IMR-90 (cell line): Measurements from ENCODE around the gene CHRNA3. TPM values are rescaled to one million over a fixed set of nuclear protein-coding genes. Genes with fewer than 3 reads are reported as not detected.

ENCODE experiments used
- ATAC-seq: fragments of 200-7000 bp; cut with Tn5 transposase; 2 replicates; pipeline ENCODE4 v1.9.1; 2020; ENCODE audit warnings: low read depth, mild to moderate bottlenecking, moderate library complexity
- BruUV-seq: library from RNA; stranded (reverse); fragments of 400-500 nt; replicated peaks from 2 replicates; lab custom pipeline; 2021; lab: Mats Ljungman, UMichigan
- CTCF ChIA-PET: fragments of 300-600 bp; formaldehyde crosslinking; extraction: SDS; loops from one replicate; lab custom pipeline; 2021; ENCODE audit warnings: antibody characterized with exemption; lab: Yijun Ruan, JAX
- POLR2A ChIA-PET: fragments of 300-600 bp; sonication (Branson Sonifier 250); formaldehyde crosslinking; loops from one replicate; lab custom pipeline; 2022; ENCODE audit warnings: antibody characterized with exemption; ENCODE audit not compliant: unreplicated experiment; lab: Charles Lee
- DNase-seq: peaks from one replicate; pipeline ENCODE4 v3.0.0; 2013
- H2AFZ ChIP-seq: replicated peaks from 2 replicates; pipeline ENCODE3; 2013; ENCODE audit warnings: low read length, mild to moderate bottlenecking; ENCODE audit not compliant: poor library complexity
- H2AK5ac ChIP-seq: 2 replicates; pipeline ENCODE4 v1.6.1; 2013; ENCODE audit warnings: low read depth, low read length, inconsistent platforms
- H2AK9ac ChIP-seq: replicated peaks from 2 replicates; pipeline ENCODE3; 2013; ENCODE audit warnings: mild to moderate bottlenecking, low read depth, low read length, moderate library complexity; ENCODE audit not compliant: poor library complexity
- H2BK120ac ChIP-seq: 2 replicates; pipeline ENCODE4 v1.6.1; 2013; ENCODE audit warnings: low read depth, low read length, inconsistent platforms
- H2BK15ac ChIP-seq: 3 replicates; pipeline ENCODE4 v1.6.1; 2013; ENCODE audit warnings: low read depth, low read length, inconsistent platforms
- H2BK20ac ChIP-seq: 2 replicates; pipeline ENCODE4 v1.6.1; 2013; ENCODE audit warnings: low read depth, mild to moderate bottlenecking, inconsistent platforms, low read length, moderate library complexity
- H2BK5ac ChIP-seq: 2 replicates; pipeline ENCODE4 v1.6.1; 2013; ENCODE audit warnings: mild to moderate bottlenecking, low read depth, low read length, inconsistent platforms; ENCODE audit not compliant: poor library complexity, severe bottlenecking
- H3K14ac ChIP-seq: replicated peaks from 2 replicates; pipeline ENCODE4 v1.6.1; 2013; ENCODE audit warnings: low read depth, low read length, inconsistent platforms
- H3K18ac ChIP-seq: 2 replicates; pipeline ENCODE4 v1.6.1; 2013; ENCODE audit warnings: low read depth, low read length, control low read depth
- H3K23ac ChIP-seq: 2 replicates; pipeline ENCODE4 v1.6.1; 2013; ENCODE audit warnings: low read depth, low read length, inconsistent platforms
- H3K27ac ChIP-seq: 2 replicates; pipeline ENCODE4 v1.5.1; 2013; ENCODE audit warnings: mild to moderate bottlenecking, control low read depth, low read length; ENCODE audit not compliant: insufficient read depth
- H3K27me3 ChIP-seq: 2 replicates; pipeline ENCODE4 v1.6.1; 2013; ENCODE audit warnings: low read length; ENCODE audit not compliant: control insufficient read depth, insufficient read depth
- H3K36me3 ChIP-seq: 2 replicates; pipeline ENCODE4 v1.6.1; 2013; ENCODE audit warnings: low read length, mixed read lengths; ENCODE audit not compliant: control insufficient read depth, insufficient read depth
- H3K4ac ChIP-seq: 2 replicates; pipeline ENCODE4 v1.6.1; 2013; ENCODE audit warnings: low read depth, low read length, inconsistent platforms
- H3K4me1 ChIP-seq: 2 replicates; pipeline ENCODE4 v1.6.1; 2013; ENCODE audit warnings: low read length, mixed read lengths; ENCODE audit not compliant: control insufficient read depth, insufficient read depth
- H3K4me2 ChIP-seq: 2 replicates; pipeline ENCODE4 v1.6.1; 2013; ENCODE audit warnings: low read depth, mild to moderate bottlenecking, control low read depth, low read length, moderate library complexity
- H3K4me3 ChIP-seq: 2 replicates; pipeline ENCODE4 v1.5.1; 2013; ENCODE audit warnings: low read depth, mild to moderate bottlenecking, control low read depth, low read length, moderate library complexity; ENCODE audit not compliant: insufficient read depth
- H3K56ac ChIP-seq: 2 replicates; pipeline ENCODE4 v1.6.1; 2013; ENCODE audit warnings: low read length, inconsistent platforms; ENCODE audit not compliant: insufficient read depth; ENCODE audit errors: extremely low read depth
- H3K79me1 ChIP-seq, 2 experiments: 2 replicates each; pipeline ENCODE4 v1.6.1; 2013; ENCODE audit warnings: low read length in 2 of 2, inconsistent platforms in 1 of 2, low read depth in 1 of 2
- H3K9ac ChIP-seq: 2 replicates; pipeline ENCODE4 v1.6.1; 2013; ENCODE audit warnings: low read depth, low read length, control low read depth
- H3K9me1 ChIP-seq: 2 replicates; pipeline ENCODE4 v1.6.1; 2013; ENCODE audit warnings: low read length, inconsistent platforms; ENCODE audit not compliant: insufficient read depth
- H3K9me3 ChIP-seq: 2 replicates; pipeline ENCODE4 v1.6.1; 2013; ENCODE audit warnings: low read length; ENCODE audit not compliant: control insufficient read depth, insufficient read depth
- H4K20me1 ChIP-seq: 2 replicates; pipeline ENCODE4 v1.6.1; 2013; ENCODE audit warnings: low read length, inconsistent platforms; ENCODE audit not compliant: insufficient read depth
- H4K5ac ChIP-seq: 2 replicates; pipeline ENCODE4 v1.6.1; 2013; ENCODE audit warnings: mild to moderate bottlenecking, low read depth, low read length, control low read depth
- H4K8ac ChIP-seq, 2 experiments: 2 replicates each; pipeline ENCODE4 v1.6.1; 2013; ENCODE audit warnings: low read depth in 2 of 2, low read length in 2 of 2, control low read depth in 1 of 2, inconsistent platforms in 1 of 2
- H4K91ac ChIP-seq: 2 replicates; pipeline ENCODE4 v1.6.1; 2013; ENCODE audit warnings: low read depth, low read length, inconsistent platforms; ENCODE audit not compliant: insufficient read depth
- BHLHE40 ChIP-seq: fragments of 150-350 bp; IDR thresholded peaks from 2 replicates; pipeline ENCODE4 v1.6.1; 2016; ENCODE audit warnings: mild to moderate bottlenecking, low read depth, low read length
- CEBPB ChIP-seq: IDR thresholded peaks from 2 replicates; pipeline ENCODE4 v1.6.1; 2012; ENCODE audit warnings: low read depth, low read length, improper control_type of control experiment
- CHD1 ChIP-seq: IDR thresholded peaks from 2 replicates; pipeline ENCODE4 v1.6.1; 2012; ENCODE audit warnings: low read depth, low read length, improper control_type of control experiment
- CTCF ChIP-seq: conservative IDR thresholded peaks from 2 replicates; pipeline ENCODE4 v1.5.1; 2012; ENCODE audit warnings: mild to moderate bottlenecking, low read depth, low read length, improper control_type of control experiment
- ELK1 ChIP-seq: fragments of 150-350 bp; IDR thresholded peaks from 2 replicates; pipeline ENCODE4 v1.6.1; 2016; ENCODE audit warnings: low read depth, mild to moderate bottlenecking, low read length, moderate library complexity, borderline replicate concordance
- FOS ChIP-seq: fragments of 150-350 bp; IDR thresholded peaks from 2 replicates; pipeline ENCODE4 v1.6.1; 2016; ENCODE audit warnings: low read depth, low read length
- MAFK ChIP-seq: IDR thresholded peaks from 2 replicates; pipeline ENCODE4 v1.6.1; 2012; ENCODE audit warnings: low read depth, low read length, improper control_type of control experiment
- MAZ ChIP-seq: IDR thresholded peaks from 2 replicates; pipeline ENCODE4 v1.6.1; 2012; ENCODE audit warnings: low read depth, mild to moderate bottlenecking, low read length, improper control_type of control experiment, moderate library complexity, borderline replicate concordance
- MXI1 ChIP-seq: IDR thresholded peaks from 2 replicates; pipeline ENCODE4 v1.6.1; 2012; ENCODE audit warnings: low read depth, mild to moderate bottlenecking, low read length, moderate library complexity, borderline replicate concordance
- NFE2L2 ChIP-seq: fragments of 150-350 bp; IDR thresholded peaks from 2 replicates; pipeline ENCODE4 v1.6.1; 2016; ENCODE audit warnings: low read depth, mild to moderate bottlenecking, low read length
- POLR2A ChIP-seq: IDR thresholded peaks from 2 replicates; pipeline ENCODE4 v1.6.1; 2012; ENCODE audit warnings: mild to moderate bottlenecking, low read depth, low read length
- RAD21 ChIP-seq: IDR thresholded peaks from 2 replicates; pipeline ENCODE4 v1.6.1; 2012; ENCODE audit warnings: low read length, improper control_type of control experiment
- RCOR1 ChIP-seq: IDR thresholded peaks from 2 replicates; pipeline ENCODE4 v1.6.1; 2012; ENCODE audit warnings: mild to moderate bottlenecking, low read length, improper control_type of control experiment; ENCODE audit not compliant: insufficient replicate concordance
- RFX5 ChIP-seq: IDR thresholded peaks from 2 replicates; pipeline ENCODE4 v1.8.0; 2012; ENCODE audit warnings: low read depth, mild to moderate bottlenecking, low read length, moderate library complexity
- SMC3 ChIP-seq: fragments of 150-350 bp; IDR thresholded peaks from 2 replicates; pipeline ENCODE4 v1.6.1; 2016; ENCODE audit warnings: low read depth, mild to moderate bottlenecking, antibody characterized with exemption, low read length, moderate library complexity
- USF2 ChIP-seq: fragments of 150-350 bp; IDR thresholded peaks from 2 replicates; pipeline ENCODE4 v1.6.1; 2017; ENCODE audit warnings: mild to moderate bottlenecking, antibody characterized with exemption, low read length, low read depth
- WGBS, 2 experiments: methylation state at CpG; one replicate each; pipeline versions ENCODE4 v1.1.5 to v1.1.7; 2013; ENCODE audit warnings: missing lambda C conversion rate in 2 of 2; ENCODE audit not compliant: insufficient read length in 1 of 2; ENCODE audit errors: extremely low coverage in 2 of 2; 5-methylcytosine and 5-hydroxymethylcytosine counted together
- dilution Hi-C: fragments of 300-500 bp; cut with HindIII; formaldehyde crosslinking; loops from one replicate; pipeline ENCODE4 v1.14.3; 2018; ENCODE audit warnings: low sequenced_read_pairs; ENCODE audit not compliant: unreplicated experiment
- in situ Hi-C: fragments of 300-500 bp; cut with MboI; formaldehyde crosslinking; loops from 3 replicates; pipeline ENCODE4 v1.14.3; 2019; ENCODE audit warnings: low sequenced_read_pairs, inconsistent platforms, mixed read lengths
- intact Hi-C: fragments of 100-400 bp; cut with micrococcal nuclease; formaldehyde crosslinking; loops from 2 replicates; pipeline ENCODE4 v1.10.0; 2022
- polyA plus RNA-seq, 3 experiments: library from polyadenylated mRNA; depleted of rRNA; stranded (reverse); fragments of >200 nt; gene quantifications; 2 replicates each; pipeline ENCODE4 v1.2.3, GENCODE V29; 2012; ENCODE audit warnings: low replicate concordance in 1 of 3
- total RNA-seq: library from RNA; depleted of rRNA; stranded (reverse); fragments of >200 nt; gene quantifications from 2 replicates; pipeline ENCODE4 v1.2.3, GENCODE V29; 2012

CHRNA3 gene
- total and polyA plus RNA-seq, 2 of the 4 experiments (the other 2 are of a cell fraction) = not detected

- peaks cover 40% of the 10 kb centered on the region for H3K27me3 ChIP-seq
- no peak overlapping the region for H3K18ac ChIP-seq
- POLR2A ChIA-PET = no interaction called here
- no peaks in the 10 kb centered on the region for H3K9me1 ChIP-seq
- no peak overlapping the region for H4K8ac ChIP-seq
- DNase-seq = no peak
- CTCF ChIA-PET = no interaction called here
- H2BK5ac ChIP-seq = no peak overlapping the region
- H3K79me1 ChIP-seq = no peaks in the 10 kb centered on the region
- no peak overlapping the region for H4K5ac ChIP-seq
- in situ Hi-C loops (no loop called here), dilution Hi-C loops (no loop called here), intact Hi-C loops (no loop called here)
- H3K36me3 ChIP-seq = no peaks in the 10 kb centered on the region
- H2BK20ac ChIP-seq = no peak overlapping the region
- no CpG with 5 or more reads among the region's 4 CpGs for WGBS, 2 experiments
- no peak overlapping the region for H3K4ac ChIP-seq
- H4K91ac ChIP-seq = no peak overlapping the region
- no peak overlapping the region for H2AK5ac ChIP-seq
- no peak overlapping the region for H3K14ac ChIP-seq
- H3K56ac ChIP-seq = no peak overlapping the region
- no peak for ATAC-seq
- H3K23ac ChIP-seq = no peak overlapping the region
- H2AK9ac ChIP-seq = no peak overlapping the region
- no peak overlapping the region for H2AFZ ChIP-seq
- H2BK15ac ChIP-seq = no peak overlapping the region
- no peak overlapping the region for H3K4me2 ChIP-seq
- no peaks in the 10 kb centered on the region for H3K4me1 ChIP-seq
- H2BK120ac ChIP-seq = no peak overlapping the region
- TF ChIP-seq NFE2L2 = no peak
- no peak for TF ChIP-seq RFX5
- TF ChIP-seq SMC3 = no peak
- TF ChIP-seq MXI1 = no peak
- TF ChIP-seq POLR2A = no peak
- TF ChIP-seq MAFK = no peak
- no peak for TF ChIP-seq CTCF
- no peak for TF ChIP-seq RCOR1
- TF ChIP-seq RAD21 = no peak
- TF ChIP-seq ELK1 = no peak
- no peak for TF ChIP-seq CEBPB
- TF ChIP-seq CHD1 = no peak
- TF ChIP-seq MAZ = no peak
- TF ChIP-seq FOS = no peak
- no peak for TF ChIP-seq BHLHE40
- TF ChIP-seq USF2 = no peak
- no peak overlapping the region for H3K4me3 ChIP-seq
- H3K27ac ChIP-seq = no peak overlapping the region
- no peaks in the 10 kb centered on the region for H4K20me1 ChIP-seq
- no TSS peak for BruUV-seq
- H3K9me3 ChIP-seq = no peaks in the 10 kb centered on the region
- no peak overlapping the region for H3K9ac ChIP-seq
Measured at GRCh38 chr15:78650022-78650421, 29.2 kb upstream of the CHRNA3 start.
